VCaP (cell line): Measurements from ENCODE around the gene HEATR3.
"Not testable (repeated sequence)": the region's sequence is repeated elsewhere in the genome, so short reads cannot be mapped to it uniquely, and the experiment has no call there.

Source experiments
- H3K27ac ChIP-seq: fragments of 450-650 bp; 2 replicates; pipeline ENCODE4 v1.5.1; 2017
- TF ChIP-seq, protein P1 (sequence below): fragments of 450-650 bp; conservative IDR thresholded peaks from 2 replicates; pipeline ENCODE4 v1.5.1; 2017; ENCODE audit warnings: mild to moderate bottlenecking, moderate library complexity

HEATR3 gene

DNA sequence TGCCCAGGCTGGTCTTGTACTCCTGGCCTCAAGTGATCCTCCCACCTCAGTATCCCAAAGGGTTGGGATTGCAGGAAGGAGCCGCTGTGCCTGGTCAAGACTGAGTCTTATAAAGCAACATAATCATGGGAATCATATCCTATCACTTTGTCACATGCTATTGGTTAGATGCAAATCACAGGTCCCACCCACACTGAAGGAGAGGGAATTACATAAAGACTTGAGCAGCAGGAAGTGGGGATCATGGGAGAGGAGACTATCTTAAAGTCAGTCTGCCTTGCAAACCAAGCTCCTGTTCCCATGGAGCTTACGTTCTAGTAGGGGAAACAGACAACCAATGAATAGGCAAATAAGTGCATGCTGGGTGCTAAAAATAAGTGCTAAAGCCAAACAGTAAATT is 59.0 kb downstream of the HEATR3 start:
- TF ChIP-seq, protein P1, sequence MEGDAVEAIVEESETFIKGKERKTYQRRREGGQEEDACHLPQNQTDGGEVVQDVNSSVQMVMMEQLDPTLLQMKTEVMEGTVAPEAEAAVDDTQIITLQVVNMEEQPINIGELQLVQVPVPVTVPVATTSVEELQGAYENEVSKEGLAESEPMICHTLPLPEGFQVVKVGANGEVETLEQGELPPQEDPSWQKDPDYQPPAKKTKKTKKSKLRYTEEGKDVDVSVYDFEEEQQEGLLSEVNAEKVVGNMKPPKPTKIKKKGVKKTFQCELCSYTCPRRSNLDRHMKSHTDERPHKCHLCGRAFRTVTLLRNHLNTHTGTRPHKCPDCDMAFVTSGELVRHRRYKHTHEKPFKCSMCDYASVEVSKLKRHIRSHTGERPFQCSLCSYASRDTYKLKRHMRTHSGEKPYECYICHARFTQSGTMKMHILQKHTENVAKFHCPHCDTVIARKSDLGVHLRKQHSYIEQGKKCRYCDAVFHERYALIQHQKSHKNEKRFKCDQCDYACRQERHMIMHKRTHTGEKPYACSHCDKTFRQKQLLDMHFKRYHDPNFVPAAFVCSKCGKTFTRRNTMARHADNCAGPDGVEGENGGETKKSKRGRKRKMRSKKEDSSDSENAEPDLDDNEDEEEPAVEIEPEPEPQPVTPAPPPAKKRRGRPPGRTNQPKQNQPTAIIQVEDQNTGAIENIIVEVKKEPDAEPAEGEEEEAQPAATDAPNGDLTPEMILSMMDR = no peak
- H3K27ac ChIP-seq = no peak overlapping the region

DNA sequence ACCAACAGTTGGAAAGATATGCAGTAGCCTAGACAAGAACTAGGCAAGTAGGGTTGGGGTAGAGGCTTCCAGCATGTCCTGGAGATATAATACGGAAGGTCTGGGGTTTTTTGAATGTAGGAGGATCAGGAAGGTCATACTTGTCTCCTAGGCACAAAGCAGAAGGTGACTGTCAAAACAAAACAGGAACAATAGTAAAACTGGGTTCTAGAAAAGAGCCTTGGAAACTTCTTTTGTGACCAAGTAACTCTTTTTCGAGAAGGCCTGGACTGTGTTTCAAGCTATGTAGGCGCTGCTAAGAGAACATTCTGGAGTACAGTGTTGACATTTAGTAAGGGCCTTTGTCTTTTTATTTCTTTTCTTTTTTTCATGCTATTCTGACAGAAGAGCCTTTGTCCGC is 60.4 kb downstream of the HEATR3 start:
- no peak overlapping the region for H3K27ac ChIP-seq
- TF ChIP-seq, protein P1 = no peak

DNA sequence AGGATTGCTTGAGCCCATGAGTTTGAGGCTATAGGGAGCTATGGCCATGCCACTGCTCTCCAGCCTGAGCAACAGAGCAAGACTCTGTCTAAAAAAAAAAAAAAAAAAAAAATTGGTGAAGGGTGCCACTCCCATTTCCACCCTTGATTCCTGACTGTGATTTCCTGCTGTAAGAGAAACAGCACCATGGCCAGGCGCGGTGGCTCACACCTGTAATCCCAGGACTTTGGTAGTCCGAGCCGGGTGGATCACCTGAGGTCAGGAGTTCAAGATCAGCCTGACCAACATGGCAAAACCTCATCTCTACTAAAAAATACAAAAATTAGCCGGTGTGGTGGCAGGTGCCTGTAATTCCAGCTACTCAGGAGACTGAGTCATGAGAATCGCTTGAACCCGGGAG is 66.8 kb downstream of the HEATR3 start:
- not testable (repeated sequence) for H3K27ac ChIP-seq

DNA sequence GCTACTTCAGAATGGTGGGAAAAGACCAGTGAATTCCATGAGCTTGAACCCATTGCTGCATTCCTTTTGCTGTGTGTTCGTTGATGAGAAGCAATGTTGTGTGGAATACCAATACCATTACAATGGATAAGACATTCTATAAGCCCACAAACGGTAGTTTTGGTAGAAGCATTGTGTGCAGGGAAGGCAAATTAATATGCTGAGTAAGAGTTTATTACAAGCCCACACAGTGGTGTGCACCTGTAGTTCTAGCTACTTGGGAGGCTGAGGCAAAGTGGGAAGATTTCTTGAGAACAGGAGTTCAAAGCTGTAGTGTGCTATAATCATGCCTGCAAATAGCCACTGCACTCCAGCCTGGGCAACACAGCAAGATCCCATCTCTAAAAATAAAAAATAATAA is 67.4 kb downstream of the HEATR3 start:
- TF ChIP-seq, protein P1 = no peak
- H3K27ac ChIP-seq = no peak overlapping the region

DNA sequence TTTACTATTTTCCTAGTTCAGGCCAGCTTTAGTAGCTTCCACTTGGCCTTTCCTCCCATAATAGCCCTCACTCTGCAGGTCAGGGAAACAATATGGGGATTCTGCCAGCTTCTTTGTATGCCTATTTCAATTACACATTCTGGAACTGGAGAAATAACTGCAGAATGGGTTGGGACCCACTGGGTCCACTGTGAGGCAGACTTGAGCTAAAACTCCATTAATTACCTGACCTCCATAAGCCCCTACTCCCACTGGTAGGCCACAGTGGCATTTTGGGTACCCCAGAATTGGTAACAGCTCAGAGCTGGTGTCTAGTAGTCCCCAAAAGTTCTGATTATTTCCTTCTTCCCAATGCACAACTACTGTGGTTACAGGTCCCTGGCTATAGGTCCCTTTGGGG is 70.6 kb downstream of the HEATR3 start:
- H3K27ac ChIP-seq = no peak overlapping the region
- TF ChIP-seq, protein P1 = no peak

DNA sequence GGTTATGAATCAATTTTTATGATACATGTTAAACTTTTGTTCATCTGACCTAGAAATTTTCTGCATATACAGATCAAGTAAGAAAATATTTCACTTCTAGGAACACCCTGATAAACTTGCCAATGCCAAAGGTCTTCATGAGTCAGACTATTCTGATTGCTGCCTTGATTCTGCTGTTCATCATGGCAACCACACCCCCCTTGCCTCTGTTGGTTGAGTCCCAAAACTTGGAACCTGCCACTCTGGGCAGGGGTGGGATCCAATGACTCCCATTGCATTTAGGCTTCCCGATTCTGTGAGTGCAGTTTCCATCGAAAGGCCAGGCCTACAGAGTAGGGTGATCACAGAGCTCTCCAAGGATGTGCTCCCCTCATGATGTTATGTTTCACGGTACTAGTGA is 71.5 kb downstream of the HEATR3 start:
- TF ChIP-seq, protein P1 = no peak
- H3K27ac ChIP-seq = no peak overlapping the region

DNA sequence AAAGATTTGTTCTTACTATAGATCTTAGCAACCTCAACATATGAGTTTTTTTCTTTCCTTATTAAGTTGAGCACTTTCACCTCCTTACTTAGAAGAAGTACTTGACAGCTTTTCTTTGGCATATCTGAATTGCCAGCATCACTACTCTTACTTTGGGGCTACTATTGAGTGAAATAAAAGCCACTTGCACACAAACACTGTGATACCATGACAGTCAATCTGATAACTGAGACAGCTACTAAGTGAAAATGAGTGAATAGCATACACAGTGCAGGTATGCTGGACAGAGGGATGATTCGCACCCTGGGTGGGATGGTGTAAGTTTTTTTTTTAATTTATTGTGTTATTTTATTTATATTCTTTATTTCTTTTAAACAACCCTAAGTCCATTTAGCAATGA is 73.8 kb downstream of the HEATR3 start:
- no peak overlapping the region for H3K27ac ChIP-seq
- TF ChIP-seq, protein P1 = no peak

DNA sequence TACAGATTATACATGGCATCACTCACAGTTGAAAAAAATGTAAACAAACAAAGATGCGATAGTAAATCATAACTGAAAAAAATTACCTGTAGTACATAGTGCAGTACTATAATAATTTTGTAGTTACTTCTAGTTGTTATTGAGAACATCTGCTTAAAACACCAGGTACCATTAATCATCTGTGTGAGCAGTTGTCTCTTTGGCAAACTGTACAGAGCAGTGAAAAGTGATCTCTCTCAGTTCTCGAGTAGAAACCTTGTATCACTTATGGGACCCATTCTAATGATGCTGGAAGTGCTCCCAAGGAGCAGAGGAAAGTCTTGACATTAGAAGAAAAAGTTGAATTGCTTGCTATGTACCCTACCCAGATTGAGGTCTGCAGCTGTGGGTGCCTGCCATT is 78.4 kb downstream of the HEATR3 start:
- H3K27ac ChIP-seq = no peak overlapping the region
- TF ChIP-seq, protein P1 = no peak
